CD14-positive monocyte (primary cell): Measurements from ENCODE around the gene PCDHGB4. TPM values are rescaled to one million over a fixed set of nuclear protein-coding genes. Genes with fewer than 3 reads are reported as not detected.

ENCODE experiments used
- DNase-seq, 3 donors: peaks; one replicate each; pipeline ENCODE4 v3.0.0-alpha.2; 2011 to 2022
- H2AFZ ChIP-seq: 2 replicates; pipeline ENCODE4 v1.6.0; 2012; ENCODE audit warnings: mild to moderate bottlenecking, low read depth, low read length, inconsistent platforms; ENCODE audit not compliant: insufficient read depth, poor library complexity, severe bottlenecking
- H3K27ac ChIP-seq, 2 donors: 1 replicate in 1 of 2; 2 replicates in 1 of 2; pipeline ENCODE4 v1.5.1; 2012 to 2013; ENCODE audit warnings: low read length in 2 of 2, control low read depth in 1 of 2, inconsistent platforms in 1 of 2, low read depth in 1 of 2, mild to moderate bottlenecking in 1 of 2
- H3K27me3 ChIP-seq, 2 donors: one replicate each; pipeline versions ENCODE4 v1.6.0 to v1.6.1; 2011 to 2013; ENCODE audit warnings: low read length in 2 of 2; ENCODE audit not compliant: control insufficient read depth in 2 of 2, insufficient read depth in 2 of 2
- H3K36me3 ChIP-seq, 2 donors: replicated peaks in 1 of 2; 1 replicate in 1 of 2; 2 replicates in 1 of 2; pipeline versions ENCODE4 v1.5.1 to v1.6.1; 2012 to 2013; ENCODE audit warnings: low read length in 2 of 2, control low read depth in 1 of 2, inconsistent platforms in 1 of 2, mild to moderate bottlenecking in 1 of 2; ENCODE audit not compliant: insufficient read depth in 2 of 2, control insufficient read depth in 1 of 2
- H3K4me1 ChIP-seq, 2 donors: 1 replicate in 1 of 2; 2 replicates in 1 of 2; pipeline versions ENCODE4 v1.5.1 to v1.6.1; 2012 to 2013; ENCODE audit warnings: low read length in 2 of 2, control low read depth in 1 of 2, inconsistent platforms in 1 of 2, mild to moderate bottlenecking in 1 of 2, moderate library complexity in 1 of 2; ENCODE audit not compliant: insufficient read depth in 2 of 2, control insufficient read depth in 1 of 2
- H3K4me2 ChIP-seq: replicated peaks from 2 replicates; pipeline ENCODE3; 2012; ENCODE audit warnings: low read length, moderate library complexity, mild to moderate bottlenecking; ENCODE audit not compliant: poor library complexity, severe bottlenecking; ENCODE audit errors: extremely low read depth
- H3K4me3 ChIP-seq, 3 experiments: fragments of 200-600 bp in 1 of 3; sonication (generic) in 1 of 3; replicated peaks in 1 of 3; 1 replicate in 2 of 3; 2 replicates in 1 of 3; pipeline ENCODE4 v1.5.1; 2011 to 2013; ENCODE audit warnings: low read length in 3 of 3, mild to moderate bottlenecking in 3 of 3, control low read depth in 2 of 3, low read depth in 2 of 3, inconsistent platforms in 1 of 3, moderate library complexity in 1 of 3
- H3K79me2 ChIP-seq: 2 replicates; pipeline ENCODE4 v1.6.0; 2012; ENCODE audit warnings: mild to moderate bottlenecking, control low read depth, inconsistent platforms, low read length, moderate library complexity; ENCODE audit not compliant: insufficient read depth
- H3K9ac ChIP-seq: 2 replicates; pipeline ENCODE4 v1.6.0; 2017; ENCODE audit warnings: low read length, mild to moderate bottlenecking; ENCODE audit not compliant: insufficient read depth, poor library complexity, severe bottlenecking
- H3K9me3 ChIP-seq, 2 donors: replicated peaks in 1 of 2; 1 replicate in 1 of 2; 2 replicates in 1 of 2; pipeline versions ENCODE4 v1.5.1 to v1.6.1; 2012 to 2013; ENCODE audit warnings: low read length in 2 of 2, control low read depth in 1 of 2; ENCODE audit not compliant: control insufficient read depth in 1 of 2, insufficient read depth in 1 of 2
- H4K20me1 ChIP-seq: 2 replicates; pipeline ENCODE4 v1.6.0; 2012; ENCODE audit warnings: mild to moderate bottlenecking, low read length, control low read depth, moderate library complexity; ENCODE audit not compliant: insufficient read depth
- H3K27ac Mint-ChIP-seq, 7 donors: one replicate each; pipeline ENCODE4 v1.8.0; 2020; ENCODE audit warnings: mild to moderate bottlenecking in 7 of 7, mixed read lengths in 7 of 7, moderate library complexity in 6 of 7, inconsistent platforms in 2 of 7
- H3K27me3 Mint-ChIP-seq, 3 donors: one replicate each; pipeline ENCODE4 v1.8.0; 2021 to 2022; ENCODE audit warnings: low read depth in 3 of 3, mild to moderate bottlenecking in 3 of 3, mixed read lengths in 3 of 3, moderate library complexity in 3 of 3, inconsistent platforms in 1 of 3
- H3K36me3 Mint-ChIP-seq, 2 donors: one replicate each; pipeline ENCODE4 v1.8.0; 2020; ENCODE audit warnings: mixed read lengths in 2 of 2, inconsistent platforms in 1 of 2, mild to moderate bottlenecking in 1 of 2
- H3K4me1 Mint-ChIP-seq: one replicate; pipeline ENCODE4 v1.8.0; 2020; ENCODE audit warnings: mild to moderate bottlenecking, mixed read lengths
- H3K4me3 Mint-ChIP-seq, 2 donors: one replicate each; pipeline ENCODE4 v1.8.0; 2020; ENCODE audit warnings: mild to moderate bottlenecking in 2 of 2, mixed read lengths in 2 of 2, moderate library complexity in 1 of 2
- H3K9me3 Mint-ChIP-seq, 7 donors: one replicate each; pipeline ENCODE4 v1.8.0; 2020 to 2022; ENCODE audit warnings: mixed read lengths in 7 of 7, mild to moderate bottlenecking in 6 of 7, moderate library complexity in 6 of 7, inconsistent platforms in 2 of 7
- CTCF ChIP-seq: fragments of 200-600 bp; IDR thresholded peaks from one replicate; pipeline ENCODE4 v1.8.0; 2022; ENCODE audit warnings: antibody characterized with exemption, mild to moderate bottlenecking
- WGBS: methylation state at CpG from one replicate; pipeline ENCODE4 v1.1.5; 2013; ENCODE audit warnings: missing lambda C conversion rate; ENCODE audit not compliant: insufficient coverage; 5-methylcytosine and 5-hydroxymethylcytosine counted together
- intact Hi-C, 2 donors: fragments of 100-400 bp; cut with micrococcal nuclease; formaldehyde crosslinking; loops; one replicate each; pipeline versions ENCODE4 v1.15.0 to v1.15.1; 2023
- polyA plus RNA-seq, 3 donors: library from polyadenylated mRNA; depleted of rRNA in 1 of 3; unstranded in 2 of 3; stranded (reverse) in 1 of 3; fragments of 300-500 nt in 2 of 3; fragments of >200 nt in 1 of 3; fragmentation: Illumina TruSeq in 2 of 3; gene quantifications; 1 replicate in 2 of 3; 2 replicates in 1 of 3; pipeline ENCODE4 v1.2.3, GENCODE V29; 2012 to 2021

The PCDHGB4 gene
- polyA plus RNA-seq, 3 donors: not detected

- H3K4me1 Mint-ChIP-seq: peaks cover 21% of the 10 kb centered on the region
- peaks cover 32 to 81% of the 10 kb centered on the region in 2 donors for H3K27me3 ChIP-seq
- peaks cover 20 to 22% of the 10 kb centered on the region in 2 donors for H3K36me3 Mint-ChIP-seq
- H3K9me3 ChIP-seq: peaks cover 31 to 32% of the 10 kb centered on the region in 2 donors
- TF ChIP-seq CTCF: no peak
- no peak overlapping the region for H3K4me2 ChIP-seq
- intact Hi-C loops: no loop called here
- no peak overlapping the region for H3K27ac Mint-ChIP-seq
- H3K27me3 Mint-ChIP-seq: peaks cover 39 to 53% (median 53%) of the 10 kb centered on the region in 3 donors
- WGBS: no CpG with 5 or more reads among the region's 2 CpGs
- H3K9ac ChIP-seq: no peak overlapping the region
- no peak overlapping the region for H3K4me3 ChIP-seq
- no peak overlapping the region for H3K27ac ChIP-seq
- peaks cover 17 to 19% of the 10 kb centered on the region in 2 donors for H3K4me1 ChIP-seq
- DNase-seq: no peak
- no peaks in the 10 kb centered on the region for H4K20me1 ChIP-seq
- H3K4me3 Mint-ChIP-seq: no peak overlapping the region
- no peak overlapping the region for H2AFZ ChIP-seq
- no peaks in the 10 kb centered on the region for H3K36me3 ChIP-seq
- H3K9me3 Mint-ChIP-seq: peaks cover 22 to 47% (median 37%) of the 10 kb centered on the region in 7 donors
- H3K79me2 ChIP-seq: no peaks in the 10 kb centered on the region
Observed at GRCh38 chr5:141434006-141434405, 46.5 kb downstream of the PCDHGB4 start.

- H3K9me3 ChIP-seq: peaks cover 22 to 28% of the 10 kb centered on the region in 2 donors
- Mint-ChIP-seq H3K36me3 (peaks cover 4 to 6% of the 10 kb centered on the region in 2 donors), H3K27me3 (peaks cover 16 to 42% (median 31%) of the 10 kb centered on the region in 3 donors), H3K27ac (no peak overlapping the region), H3K4me1 (peaks cover under 1% of the 10 kb centered on the region), H3K9me3 (peaks cover 7 to 54% (median 31%) of the 10 kb centered on the region in 7 donors), H3K4me3 (no peak overlapping the region)
- intact Hi-C loops: no loop called here
- no peaks in the 10 kb centered on the region for H3K79me2 ChIP-seq
- TF ChIP-seq CTCF: no peak
- no peak overlapping the region for H3K27ac ChIP-seq
- no peak overlapping the region for H2AFZ ChIP-seq
- H3K4me2 ChIP-seq: no peak overlapping the region
- WGBS: no CpG with 5 or more reads among the region's 2 CpGs
- H3K9ac ChIP-seq: no peak overlapping the region
- H4K20me1 ChIP-seq: no peaks in the 10 kb centered on the region
- H3K36me3 ChIP-seq: no peaks in the 10 kb centered on the region
- no peaks in the 10 kb centered on the region for H3K4me1 ChIP-seq
- H3K27me3 ChIP-seq: peaks cover 14 to 52% of the 10 kb centered on the region in 2 donors
- H3K4me3 ChIP-seq: no peak overlapping the region
- DNase-seq: no peak
Observed at GRCh38 chr5:141437221-141437620, 49.7 kb downstream of the PCDHGB4 start.
